Stimulated activated CD8-positive, alpha-beta memory T cell treated with anti-CD3 and anti-CD28 coated beads, Interleukin-12 subunit alpha, Interleukin-12 subunit beta, amount 100 ng/mL, for 4 hours (primary cell): ENCODE data around the gene CAPSL.
"Not testable (repeated sequence)": the region's sequence is repeated elsewhere in the genome, so short reads cannot be mapped to it uniquely, and the experiment has no call there.

ENCODE experiments used
- DNase-seq: peaks from one replicate; pipeline ENCODE4 v3.0.0-alpha.2; 2020; ENCODE audit warnings: low read depth

Gene CAPSL

GRCh38 chr5:35876454-35876853 lies 62.0 kb downstream of the CAPSL start:
- DNase-seq: no peak

DNA sequence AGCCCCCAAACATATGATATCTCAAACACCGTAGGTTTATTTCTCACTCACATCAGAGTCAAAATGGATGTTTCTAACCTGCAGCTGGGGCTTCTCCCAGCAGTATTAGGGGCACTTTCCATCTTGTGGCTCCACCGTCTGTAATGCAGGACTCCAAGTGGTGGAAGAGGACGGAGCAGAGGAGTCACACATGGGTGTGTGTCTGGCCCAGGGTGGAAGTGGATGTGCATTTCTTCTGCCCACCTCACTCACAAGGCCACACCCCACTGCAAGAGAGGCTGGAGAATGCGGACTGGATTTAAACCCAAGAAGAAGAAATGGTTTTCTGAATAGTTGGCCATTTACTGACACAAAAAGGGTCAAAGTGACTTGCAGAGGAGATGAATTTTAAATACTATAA lies 67.8 kb downstream of the CAPSL start:
- DNase-seq: no peak

- no peak for DNase-seq
Measured at GRCh38 chr5:35869685-35870277, 68.6 kb downstream of the CAPSL start.

DNA sequence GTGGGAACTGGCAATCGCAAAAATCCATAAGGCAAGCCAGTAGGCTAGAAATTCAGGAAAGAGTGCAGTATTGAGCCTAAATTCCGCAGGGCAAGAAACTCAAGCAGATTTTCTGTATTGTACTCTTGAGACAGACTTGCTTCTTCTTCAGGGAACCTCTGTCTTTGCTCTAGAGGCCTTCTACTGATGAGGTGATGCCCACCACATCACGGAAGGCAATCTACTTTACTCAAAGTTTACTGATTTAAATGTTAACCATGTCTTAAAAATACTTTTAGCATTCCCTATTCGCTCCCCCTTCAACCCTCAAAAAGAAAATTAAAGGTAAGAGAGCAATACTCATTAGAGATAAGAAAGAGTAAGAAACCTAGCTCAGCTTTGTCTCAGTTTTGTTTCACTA lies 70.4 kb downstream of the CAPSL start:
- no peak for DNase-seq

GRCh38 chr5:35863159-35863558 lies 75.3 kb downstream of the CAPSL start:
- no peak for DNase-seq

GRCh38 chr5:35862126-35862525 lies 76.3 kb downstream of the CAPSL start:
- no peak for DNase-seq

DNA sequence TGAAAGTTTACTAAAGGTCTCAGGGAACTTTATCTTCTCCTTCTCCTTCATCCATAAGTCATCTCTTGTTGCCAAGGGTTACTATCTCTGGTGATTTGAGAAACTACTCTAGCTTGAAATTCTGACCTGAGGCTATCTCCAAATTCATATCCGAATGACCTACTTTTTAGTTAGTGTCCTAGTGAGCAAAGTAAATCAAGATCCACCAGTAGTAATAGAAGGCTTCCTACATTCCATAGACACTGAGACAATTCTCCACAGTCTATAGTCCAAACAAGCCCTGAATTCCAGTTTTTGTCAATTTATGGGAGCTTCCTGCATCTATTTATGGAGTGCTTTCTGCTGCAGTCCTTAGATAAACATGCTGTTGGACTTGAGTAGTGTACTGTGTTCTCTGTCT lies 76.7 kb downstream of the CAPSL start:
- no peak for DNase-seq

GRCh38 chr5:35860686-35861085 lies 77.7 kb downstream of the CAPSL start:
- DNase-seq: no peak

DNA sequence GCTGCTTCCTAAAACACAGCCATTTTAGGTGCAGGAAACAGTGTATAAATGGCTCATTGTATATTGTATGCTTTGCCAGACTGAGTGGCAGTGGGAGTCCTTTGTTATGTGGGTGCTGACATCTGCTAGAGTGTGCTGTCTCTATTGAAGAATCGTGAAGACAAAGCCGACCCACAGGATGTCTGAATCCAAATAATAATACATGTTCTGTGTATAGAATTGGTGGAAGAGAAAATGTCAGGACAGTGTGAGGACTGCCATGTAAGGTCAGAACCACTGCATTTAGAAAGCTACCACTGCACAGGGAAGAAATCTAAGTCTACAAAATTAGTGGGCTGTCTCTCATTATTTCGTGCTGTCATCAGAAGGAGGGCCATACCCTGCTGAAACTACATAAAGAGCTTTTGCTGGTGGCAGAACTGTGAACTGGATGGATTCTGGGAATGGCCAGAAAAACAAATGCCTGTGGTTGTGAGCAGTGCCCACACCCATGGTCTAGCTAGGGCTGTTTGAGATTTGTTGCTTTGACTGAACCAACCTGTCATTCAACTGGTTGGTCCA lies 79.2 kb downstream of the CAPSL start:
- no peak for DNase-seq

- no peak for DNase-seq
Measured at GRCh38 chr5:35857606-35858205, 80.7 kb downstream of the CAPSL start.

- no peak for DNase-seq
Measured at GRCh38 chr5:35856765-35857351, 81.6 kb downstream of the CAPSL start, which contains the start of gene IL7R. Gene IL7R, plus strand, starts transcription at chr5:35856891. Its CDS starts 87 bp downstream, at chr5:35856978.

DNA sequence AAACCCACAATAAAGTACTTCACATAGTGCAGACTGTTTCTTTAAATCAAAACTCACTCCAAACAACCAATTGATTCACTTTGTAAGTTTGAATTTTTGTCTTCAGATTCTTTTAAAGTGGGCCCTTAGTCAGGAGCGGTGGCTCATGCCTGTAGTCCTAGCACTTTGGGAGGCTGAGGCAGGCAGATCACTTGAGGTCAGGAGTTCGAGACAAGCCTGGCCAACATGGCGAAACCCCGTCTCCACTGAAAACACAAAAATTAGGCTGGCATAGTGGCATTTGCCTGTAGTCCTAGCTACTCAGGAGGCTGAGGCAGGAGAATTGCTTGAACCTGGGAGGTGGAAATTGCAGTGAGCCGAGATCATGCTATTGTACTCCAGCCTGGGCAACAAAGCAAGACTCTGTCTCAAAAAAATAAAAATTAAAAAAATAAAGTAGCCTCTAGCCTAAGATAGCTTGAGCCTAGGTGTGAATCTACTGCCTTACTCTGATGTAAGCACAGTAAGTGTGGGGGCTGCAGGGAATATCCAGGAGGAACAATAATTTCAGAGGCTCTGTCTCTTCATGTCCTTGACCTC lies 82.1 kb downstream of the CAPSL start:
- DNase-seq: not testable (repeated sequence)

DNA sequence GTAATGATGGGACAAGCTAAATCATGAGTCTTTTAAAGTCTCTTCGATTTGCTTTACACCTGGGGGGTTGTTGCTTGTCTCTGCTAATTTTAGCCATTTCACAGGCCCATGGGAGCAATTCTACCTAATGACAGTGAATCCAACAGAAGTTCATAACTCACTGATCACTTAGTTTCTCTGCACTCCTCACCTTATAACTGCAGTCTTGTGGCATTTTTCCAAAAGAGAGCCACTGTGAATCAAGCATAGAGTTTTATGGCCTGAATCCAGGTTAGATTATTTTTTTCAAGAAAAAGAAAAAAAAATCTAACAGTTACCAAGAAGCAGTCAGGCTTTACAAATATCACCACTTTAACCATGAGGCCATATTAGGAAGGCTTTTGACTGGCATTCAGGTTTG lies 83.2 kb downstream of the CAPSL start:
- no peak for DNase-seq
